Transverse colon (tissue), 4 donors: Measurements from ENCODE around the gene DNAH1. TPM values are rescaled to one million over a fixed set of nuclear protein-coding genes. Genes with fewer than 3 reads are reported as not detected.

Source experiments
- DNase-seq: peaks from one replicate; pipeline ENCODE4 v3.0.0-alpha.2; 2019
- H3K27ac ChIP-seq, 4 donors: fragments of 200-600 bp; sonication (generic); 2 replicates each; pipeline ENCODE4 v1.5.1; 2016 to 2018; ENCODE audit warnings: inconsistent platforms in 4 of 4
- H3K27me3 ChIP-seq: fragments of 200-600 bp; sonication (generic); 2 replicates; pipeline ENCODE4 v1.5.1; 2017; ENCODE audit warnings: inconsistent platforms
- H3K36me3 ChIP-seq, 4 donors: fragments of 200-600 bp; sonication (generic); 2 replicates each; pipeline ENCODE4 v1.5.1; 2017 to 2019; ENCODE audit warnings: inconsistent platforms in 4 of 4
- H3K4me1 ChIP-seq, 4 donors: fragments of 200-600 bp; sonication (generic); 2 replicates each; pipeline ENCODE4 v1.5.1; 2017 to 2020; ENCODE audit warnings: inconsistent platforms in 4 of 4
- H3K4me3 ChIP-seq, 4 donors: fragments of 200-600 bp; sonication (generic); 1 replicate in 1 of 4; 2 replicates in 3 of 4; pipeline versions ENCODE4 v1.5.1 to v1.6.1; 2017 to 2019; ENCODE audit warnings: inconsistent platforms in 4 of 4
- H3K9me3 ChIP-seq, 2 donors: fragments of 200-600 bp; sonication (generic); 2 replicates each; pipeline ENCODE4 v1.5.1; 2017 to 2019; ENCODE audit warnings: inconsistent platforms in 2 of 2
- CTCF ChIP-seq, 5 experiments: fragments of 200-600 bp in 3 of 5; fragments of 450-650 bp in 2 of 5; sonication (generic) in 3 of 5; IDR thresholded peaks; 1 replicate in 2 of 5; 2 replicates in 3 of 5; pipeline ENCODE4 v1.5.1; 2016 to 2017; ENCODE audit warnings: antibody characterized with exemption in 5 of 5, inconsistent platforms in 3 of 5, mild to moderate bottlenecking in 2 of 5, moderate library complexity in 1 of 5
- EP300 ChIP-seq: sonication (generic); formaldehyde crosslinking; IDR thresholded peaks from one replicate; pipeline ENCODE4 v1.6.1; 2017; ENCODE audit warnings: antibody characterized with exemption, low read depth
- POLR2A ChIP-seq: fragments of 450-650 bp; IDR thresholded peaks from one replicate; pipeline ENCODE4 v1.6.1; 2016; ENCODE audit warnings: antibody characterized with exemption, mild to moderate bottlenecking, moderate library complexity
- POLR2AphosphoS5 ChIP-seq, 3 donors: sonication (generic); formaldehyde crosslinking; IDR thresholded peaks; one replicate each; pipeline ENCODE4 v1.6.1; 2016; ENCODE audit warnings: antibody characterized with exemption in 3 of 3
- WGBS, 2 donors: methylation state at CpG; one replicate each; pipeline ENCODE4 v1.1.5; 2018; ENCODE audit warnings: low coverage in 1 of 2; 5-methylcytosine and 5-hydroxymethylcytosine counted together
- in situ Hi-C, 4 donors: fragments of 200-750 bp; cut with MboI; loops; one replicate each; pipeline versions ENCODE4 v1.15.0 to v1.15.1; 2017; ENCODE audit warnings: low sequenced_read_pairs in 3 of 4, low pct_ligation_motif_present in 1 of 4, low pct_unique_long_range_greater_than_20kb in 1 of 4
- intact Hi-C: fragments of 100-400 bp; cut with DNase I; formaldehyde crosslinking; loops from one replicate; pipeline ENCODE4 v1.15.1; 2023; ENCODE audit warnings: low total_unique reads
- total RNA-seq, 4 donors: library from RNA; depleted of rRNA; stranded (reverse); fragments of >200 nt; gene quantifications; one replicate each; pipeline ENCODE4 v1.1.0, GENCODE V29; 2016

The DNAH1 gene
- total RNA-seq, 4 donors from 2014 or later = 17.6 to 102 (median 26.3) TPM

- H3K9me3 ChIP-seq = no peaks in the 10 kb centered on the region
- no peaks in the 10 kb centered on the region for H3K27me3 ChIP-seq
- no peak overlapping the region for H3K4me3 ChIP-seq
- WGBS, 2 donors = 89% methylated on average over 19 of the region's 19 CpGs; no CpG with 5 or more reads in 1 of the 2 donors
- in situ Hi-C loops (loop anchor here in 3 of 4 donors (25.0 kb wide), 2 partner anchors 113 to 338 kb away; partner anchors contain the start of genes PPM1M (in 2 of the 3), TLR9 (in 2 of the 3) and TWF2 (in 2 of the 3)), intact Hi-C loops (loop anchor here (10.0 kb wide), 1 partner anchor 55 kb away; no protein-coding TSS in a partner anchor)
- H3K27ac ChIP-seq = no peak overlapping the region
- H3K36me3 ChIP-seq = no peaks in the 10 kb centered on the region
- no peak for DNase-seq
- TF ChIP-seq EP300 = no peak
- TF ChIP-seq CTCF (IDR thresholded peaks at IDR 0.05) = no peak
- no peak for TF ChIP-seq POLR2AphosphoS5 (IDR thresholded peaks at IDR 0.05)
- no peak for TF ChIP-seq POLR2A
- no peaks in the 10 kb centered on the region for H3K4me1 ChIP-seq
Measured at GRCh38 chr3:52349611-52350395, 33.7 kb downstream of the DNAH1 start.

GRCh38 chr3:52350416-52350815 lies 34.3 kb downstream of the DNAH1 start:
- Histone ChIP-seq H3K27ac (no peak overlapping the region), H3K9me3 (no peaks in the 10 kb centered on the region), H3K36me3 (no peaks in the 10 kb centered on the region), H3K27me3 (no peaks in the 10 kb centered on the region), H3K4me1 (no peaks in the 10 kb centered on the region), H3K4me3 (no peak overlapping the region)
- in situ Hi-C loops (no loop called here), intact Hi-C loops (no loop called here)
- 100% methylated on average over 6 of the region's 7 CpGs; no CpG with 5 or more reads in 1 of the 2 donors for WGBS, 2 donors
- no peak for DNase-seq
- no peak for TF ChIP-seq POLR2AphosphoS5 (IDR thresholded peaks at IDR 0.05)

- Histone ChIP-seq H3K27me3 (no peaks in the 10 kb centered on the region), H3K4me3 (no peak overlapping the region), H3K4me1 (no peaks in the 10 kb centered on the region), H3K27ac (no peak overlapping the region), H3K36me3 (no peaks in the 10 kb centered on the region), H3K9me3 (no peaks in the 10 kb centered on the region)
- in situ Hi-C loops (no loop called here), intact Hi-C loops (no loop called here)
- no peak for DNase-seq
- 83 to 100% methylated on average over 1 to 9 of the region's 11 CpGs for WGBS, 2 donors
- TF ChIP-seq CTCF (IDR thresholded peaks at IDR 0.05) = no peak
- TF ChIP-seq EP300 = no peak
Measured at GRCh38 chr3:52350981-52351761, 35.1 kb downstream of the DNAH1 start.

- in situ Hi-C loops (no loop called here), intact Hi-C loops (no loop called here)
- no peak for TF ChIP-seq POLR2A
- no peak for TF ChIP-seq CTCF (IDR thresholded peaks at IDR 0.05)
- TF ChIP-seq EP300 = no peak
- no peak for TF ChIP-seq POLR2AphosphoS5 (IDR thresholded peaks at IDR 0.05)
- Histone ChIP-seq H3K4me1 (no peaks in the 10 kb centered on the region), H3K27me3 (no peaks in the 10 kb centered on the region), H3K9me3 (no peaks in the 10 kb centered on the region), H3K36me3 (no peaks in the 10 kb centered on the region), H3K27ac (no peak overlapping the region), H3K4me3 (no peak overlapping the region)
- WGBS, 2 donors = 94% methylated on average over 11 of the region's 13 CpGs; no CpG with 5 or more reads in 1 of the 2 donors
- no peak for DNase-seq
Measured at GRCh38 chr3:52351762-52352368, 35.7 kb downstream of the DNAH1 start.
